IMR-90 (cell line): Measurements from ENCODE around the gene IGSF3. TPM values are rescaled to one million over a fixed set of nuclear protein-coding genes. Genes with fewer than 3 reads are reported as not detected.

Experiments
- ATAC-seq: fragments of 200-7000 bp; cut with Tn5 transposase; 2 replicates; pipeline ENCODE4 v1.9.1; 2020; ENCODE audit warnings: low read depth, mild to moderate bottlenecking, moderate library complexity
- BruUV-seq: library from RNA; stranded (reverse); fragments of 400-500 nt; replicated peaks from 2 replicates; lab custom pipeline; 2021; lab: Mats Ljungman, UMichigan
- CTCF ChIA-PET: fragments of 300-600 bp; formaldehyde crosslinking; extraction: SDS; loops from one replicate; lab custom pipeline; 2021; ENCODE audit warnings: antibody characterized with exemption; lab: Yijun Ruan, JAX
- POLR2A ChIA-PET: fragments of 300-600 bp; sonication (Branson Sonifier 250); formaldehyde crosslinking; loops from one replicate; lab custom pipeline; 2022; ENCODE audit warnings: antibody characterized with exemption; ENCODE audit not compliant: unreplicated experiment; lab: Charles Lee
- DNase-seq: peaks from one replicate; pipeline ENCODE4 v3.0.0; 2013
- H2AFZ ChIP-seq: replicated peaks from 2 replicates; pipeline ENCODE3; 2013; ENCODE audit warnings: low read length, mild to moderate bottlenecking; ENCODE audit not compliant: poor library complexity
- H2AK5ac ChIP-seq: 2 replicates; pipeline ENCODE4 v1.6.1; 2013; ENCODE audit warnings: low read depth, low read length, inconsistent platforms
- H2AK9ac ChIP-seq: replicated peaks from 2 replicates; pipeline ENCODE3; 2013; ENCODE audit warnings: mild to moderate bottlenecking, low read depth, low read length, moderate library complexity; ENCODE audit not compliant: poor library complexity
- H2BK120ac ChIP-seq: 2 replicates; pipeline ENCODE4 v1.6.1; 2013; ENCODE audit warnings: low read depth, low read length, inconsistent platforms
- H2BK15ac ChIP-seq: 3 replicates; pipeline ENCODE4 v1.6.1; 2013; ENCODE audit warnings: low read depth, low read length, inconsistent platforms
- H2BK20ac ChIP-seq: 2 replicates; pipeline ENCODE4 v1.6.1; 2013; ENCODE audit warnings: low read depth, mild to moderate bottlenecking, inconsistent platforms, low read length, moderate library complexity
- H2BK5ac ChIP-seq: 2 replicates; pipeline ENCODE4 v1.6.1; 2013; ENCODE audit warnings: mild to moderate bottlenecking, low read depth, low read length, inconsistent platforms; ENCODE audit not compliant: poor library complexity, severe bottlenecking
- H3K14ac ChIP-seq: replicated peaks from 2 replicates; pipeline ENCODE4 v1.6.1; 2013; ENCODE audit warnings: low read depth, low read length, inconsistent platforms
- H3K18ac ChIP-seq: 2 replicates; pipeline ENCODE4 v1.6.1; 2013; ENCODE audit warnings: low read depth, low read length, control low read depth
- H3K23ac ChIP-seq: 2 replicates; pipeline ENCODE4 v1.6.1; 2013; ENCODE audit warnings: low read depth, low read length, inconsistent platforms
- H3K27ac ChIP-seq: 2 replicates; pipeline ENCODE4 v1.5.1; 2013; ENCODE audit warnings: mild to moderate bottlenecking, control low read depth, low read length; ENCODE audit not compliant: insufficient read depth
- H3K27me3 ChIP-seq: 2 replicates; pipeline ENCODE4 v1.6.1; 2013; ENCODE audit warnings: low read length; ENCODE audit not compliant: control insufficient read depth, insufficient read depth
- H3K36me3 ChIP-seq: 2 replicates; pipeline ENCODE4 v1.6.1; 2013; ENCODE audit warnings: low read length, mixed read lengths; ENCODE audit not compliant: control insufficient read depth, insufficient read depth
- H3K4ac ChIP-seq: 2 replicates; pipeline ENCODE4 v1.6.1; 2013; ENCODE audit warnings: low read depth, low read length, inconsistent platforms
- H3K4me1 ChIP-seq: 2 replicates; pipeline ENCODE4 v1.6.1; 2013; ENCODE audit warnings: low read length, mixed read lengths; ENCODE audit not compliant: control insufficient read depth, insufficient read depth
- H3K4me2 ChIP-seq: 2 replicates; pipeline ENCODE4 v1.6.1; 2013; ENCODE audit warnings: low read depth, mild to moderate bottlenecking, control low read depth, low read length, moderate library complexity
- H3K4me3 ChIP-seq: 2 replicates; pipeline ENCODE4 v1.5.1; 2013; ENCODE audit warnings: low read depth, mild to moderate bottlenecking, control low read depth, low read length, moderate library complexity; ENCODE audit not compliant: insufficient read depth
- H3K56ac ChIP-seq: 2 replicates; pipeline ENCODE4 v1.6.1; 2013; ENCODE audit warnings: low read length, inconsistent platforms; ENCODE audit not compliant: insufficient read depth; ENCODE audit errors: extremely low read depth
- H3K79me1 ChIP-seq, 2 experiments: 2 replicates each; pipeline ENCODE4 v1.6.1; 2013; ENCODE audit warnings: low read length in 2 of 2, inconsistent platforms in 1 of 2, low read depth in 1 of 2
- H3K9ac ChIP-seq: 2 replicates; pipeline ENCODE4 v1.6.1; 2013; ENCODE audit warnings: low read depth, low read length, control low read depth
- H3K9me1 ChIP-seq: 2 replicates; pipeline ENCODE4 v1.6.1; 2013; ENCODE audit warnings: low read length, inconsistent platforms; ENCODE audit not compliant: insufficient read depth
- H3K9me3 ChIP-seq: 2 replicates; pipeline ENCODE4 v1.6.1; 2013; ENCODE audit warnings: low read length; ENCODE audit not compliant: control insufficient read depth, insufficient read depth
- H4K20me1 ChIP-seq: 2 replicates; pipeline ENCODE4 v1.6.1; 2013; ENCODE audit warnings: low read length, inconsistent platforms; ENCODE audit not compliant: insufficient read depth
- H4K5ac ChIP-seq: 2 replicates; pipeline ENCODE4 v1.6.1; 2013; ENCODE audit warnings: mild to moderate bottlenecking, low read depth, low read length, control low read depth
- H4K8ac ChIP-seq, 2 experiments: 2 replicates each; pipeline ENCODE4 v1.6.1; 2013; ENCODE audit warnings: low read depth in 2 of 2, low read length in 2 of 2, control low read depth in 1 of 2, inconsistent platforms in 1 of 2
- H4K91ac ChIP-seq: 2 replicates; pipeline ENCODE4 v1.6.1; 2013; ENCODE audit warnings: low read depth, low read length, inconsistent platforms; ENCODE audit not compliant: insufficient read depth
- BHLHE40 ChIP-seq: fragments of 150-350 bp; IDR thresholded peaks from 2 replicates; pipeline ENCODE4 v1.6.1; 2016; ENCODE audit warnings: mild to moderate bottlenecking, low read depth, low read length
- CEBPB ChIP-seq: IDR thresholded peaks from 2 replicates; pipeline ENCODE4 v1.6.1; 2012; ENCODE audit warnings: low read depth, low read length, improper control_type of control experiment
- CHD1 ChIP-seq: IDR thresholded peaks from 2 replicates; pipeline ENCODE4 v1.6.1; 2012; ENCODE audit warnings: low read depth, low read length, improper control_type of control experiment
- FOS ChIP-seq: fragments of 150-350 bp; IDR thresholded peaks from 2 replicates; pipeline ENCODE4 v1.6.1; 2016; ENCODE audit warnings: low read depth, low read length
- MAFK ChIP-seq: IDR thresholded peaks from 2 replicates; pipeline ENCODE4 v1.6.1; 2012; ENCODE audit warnings: low read depth, low read length, improper control_type of control experiment
- MAZ ChIP-seq: IDR thresholded peaks from 2 replicates; pipeline ENCODE4 v1.6.1; 2012; ENCODE audit warnings: low read depth, mild to moderate bottlenecking, low read length, improper control_type of control experiment, moderate library complexity, borderline replicate concordance
- MXI1 ChIP-seq: IDR thresholded peaks from 2 replicates; pipeline ENCODE4 v1.6.1; 2012; ENCODE audit warnings: low read depth, mild to moderate bottlenecking, low read length, moderate library complexity, borderline replicate concordance
- NFE2L2 ChIP-seq: fragments of 150-350 bp; IDR thresholded peaks from 2 replicates; pipeline ENCODE4 v1.6.1; 2016; ENCODE audit warnings: low read depth, mild to moderate bottlenecking, low read length
- POLR2A ChIP-seq: IDR thresholded peaks from 2 replicates; pipeline ENCODE4 v1.6.1; 2012; ENCODE audit warnings: mild to moderate bottlenecking, low read depth, low read length
- RAD21 ChIP-seq: IDR thresholded peaks from 2 replicates; pipeline ENCODE4 v1.6.1; 2012; ENCODE audit warnings: low read length, improper control_type of control experiment
- RCOR1 ChIP-seq: IDR thresholded peaks from 2 replicates; pipeline ENCODE4 v1.6.1; 2012; ENCODE audit warnings: mild to moderate bottlenecking, low read length, improper control_type of control experiment; ENCODE audit not compliant: insufficient replicate concordance
- RFX5 ChIP-seq: IDR thresholded peaks from 2 replicates; pipeline ENCODE4 v1.8.0; 2012; ENCODE audit warnings: low read depth, mild to moderate bottlenecking, low read length, moderate library complexity
- SMC3 ChIP-seq: fragments of 150-350 bp; IDR thresholded peaks from 2 replicates; pipeline ENCODE4 v1.6.1; 2016; ENCODE audit warnings: low read depth, mild to moderate bottlenecking, antibody characterized with exemption, low read length, moderate library complexity
- WGBS, 2 experiments: methylation state at CpG; one replicate each; pipeline versions ENCODE4 v1.1.5 to v1.1.7; 2013; ENCODE audit warnings: missing lambda C conversion rate in 2 of 2; ENCODE audit not compliant: insufficient read length in 1 of 2; ENCODE audit errors: extremely low coverage in 2 of 2; 5-methylcytosine and 5-hydroxymethylcytosine counted together
- dilution Hi-C: fragments of 300-500 bp; cut with HindIII; formaldehyde crosslinking; loops from one replicate; pipeline ENCODE4 v1.14.3; 2018; ENCODE audit warnings: low sequenced_read_pairs; ENCODE audit not compliant: unreplicated experiment
- in situ Hi-C: fragments of 300-500 bp; cut with MboI; formaldehyde crosslinking; loops from 3 replicates; pipeline ENCODE4 v1.14.3; 2019; ENCODE audit warnings: low sequenced_read_pairs, inconsistent platforms, mixed read lengths
- intact Hi-C: fragments of 100-400 bp; cut with micrococcal nuclease; formaldehyde crosslinking; loops from 2 replicates; pipeline ENCODE4 v1.10.0; 2022
- polyA plus RNA-seq, 3 experiments: library from polyadenylated mRNA; depleted of rRNA; stranded (reverse); fragments of >200 nt; gene quantifications; 2 replicates each; pipeline ENCODE4 v1.2.3, GENCODE V29; 2012; ENCODE audit warnings: low replicate concordance in 1 of 3
- total RNA-seq: library from RNA; depleted of rRNA; stranded (reverse); fragments of >200 nt; gene quantifications from 2 replicates; pipeline ENCODE4 v1.2.3, GENCODE V29; 2012
- TF ChIP-seq, protein P1 (sequence below): fragments of 150-350 bp; IDR thresholded peaks from 2 replicates; pipeline ENCODE4 v1.6.1; 2017; ENCODE audit warnings: mild to moderate bottlenecking, antibody characterized with exemption, low read length, low read depth
- TF ChIP-seq, protein P2 (sequence below): fragments of 150-350 bp; IDR thresholded peaks from 2 replicates; pipeline ENCODE4 v1.6.1; 2016; ENCODE audit warnings: low read depth, mild to moderate bottlenecking, low read length, moderate library complexity, borderline replicate concordance
- TF ChIP-seq, protein P3 (sequence below): conservative IDR thresholded peaks from 2 replicates; pipeline ENCODE4 v1.5.1; 2012; ENCODE audit warnings: mild to moderate bottlenecking, low read depth, low read length, improper control_type of control experiment

IGSF3 gene
- total and polyA plus RNA-seq, 2 of the 4 experiments (the other 2 are of a cell fraction), result under 0.01 to 0.02 TPM

DNA sequence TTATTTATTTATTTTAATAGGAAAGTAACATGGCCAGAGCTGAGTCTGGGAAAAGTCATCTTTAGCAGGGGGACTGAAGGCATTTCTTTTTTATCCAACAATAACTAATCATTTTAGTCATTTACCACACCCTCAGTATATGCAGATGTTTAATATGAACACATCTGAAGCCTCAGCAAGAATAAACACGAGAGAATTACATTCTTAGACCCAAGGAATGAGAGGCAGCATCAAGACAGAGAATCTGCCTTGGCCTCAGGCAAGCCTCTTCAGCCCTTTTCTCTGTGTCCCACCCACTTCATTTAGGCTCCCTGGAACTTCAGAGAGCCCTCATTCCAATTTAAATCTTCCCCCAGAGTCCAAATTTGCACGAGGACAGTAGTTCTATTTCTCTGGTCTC lies 17.0 kb upstream of the IGSF3 start:
- no TSS peak for BruUV-seq
- no peak for TF ChIP-seq SMC3
- TF ChIP-seq RCOR1, result no peak
- no peak for TF ChIP-seq MAZ
- no peak for TF ChIP-seq CEBPB
- no peak for TF ChIP-seq RAD21
- no peak for TF ChIP-seq RFX5
- TF ChIP-seq POLR2A, result no peak
- TF ChIP-seq BHLHE40, result no peak
- no peak for TF ChIP-seq NFE2L2
- TF ChIP-seq, protein P1, sequence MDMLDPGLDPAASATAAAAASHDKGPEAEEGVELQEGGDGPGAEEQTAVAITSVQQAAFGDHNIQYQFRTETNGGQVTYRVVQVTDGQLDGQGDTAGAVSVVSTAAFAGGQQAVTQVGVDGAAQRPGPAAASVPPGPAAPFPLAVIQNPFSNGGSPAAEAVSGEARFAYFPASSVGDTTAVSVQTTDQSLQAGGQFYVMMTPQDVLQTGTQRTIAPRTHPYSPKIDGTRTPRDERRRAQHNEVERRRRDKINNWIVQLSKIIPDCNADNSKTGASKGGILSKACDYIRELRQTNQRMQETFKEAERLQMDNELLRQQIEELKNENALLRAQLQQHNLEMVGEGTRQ, result no peak
- no peak for TF ChIP-seq CHD1
- no peak for TF ChIP-seq MAFK
- no peak for TF ChIP-seq MXI1
- no peak for TF ChIP-seq FOS
- TF ChIP-seq, protein P2, sequence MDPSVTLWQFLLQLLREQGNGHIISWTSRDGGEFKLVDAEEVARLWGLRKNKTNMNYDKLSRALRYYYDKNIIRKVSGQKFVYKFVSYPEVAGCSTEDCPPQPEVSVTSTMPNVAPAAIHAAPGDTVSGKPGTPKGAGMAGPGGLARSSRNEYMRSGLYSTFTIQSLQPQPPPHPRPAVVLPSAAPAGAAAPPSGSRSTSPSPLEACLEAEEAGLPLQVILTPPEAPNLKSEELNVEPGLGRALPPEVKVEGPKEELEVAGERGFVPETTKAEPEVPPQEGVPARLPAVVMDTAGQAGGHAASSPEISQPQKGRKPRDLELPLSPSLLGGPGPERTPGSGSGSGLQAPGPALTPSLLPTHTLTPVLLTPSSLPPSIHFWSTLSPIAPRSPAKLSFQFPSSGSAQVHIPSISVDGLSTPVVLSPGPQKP, result no peak
- TF ChIP-seq, protein P3, sequence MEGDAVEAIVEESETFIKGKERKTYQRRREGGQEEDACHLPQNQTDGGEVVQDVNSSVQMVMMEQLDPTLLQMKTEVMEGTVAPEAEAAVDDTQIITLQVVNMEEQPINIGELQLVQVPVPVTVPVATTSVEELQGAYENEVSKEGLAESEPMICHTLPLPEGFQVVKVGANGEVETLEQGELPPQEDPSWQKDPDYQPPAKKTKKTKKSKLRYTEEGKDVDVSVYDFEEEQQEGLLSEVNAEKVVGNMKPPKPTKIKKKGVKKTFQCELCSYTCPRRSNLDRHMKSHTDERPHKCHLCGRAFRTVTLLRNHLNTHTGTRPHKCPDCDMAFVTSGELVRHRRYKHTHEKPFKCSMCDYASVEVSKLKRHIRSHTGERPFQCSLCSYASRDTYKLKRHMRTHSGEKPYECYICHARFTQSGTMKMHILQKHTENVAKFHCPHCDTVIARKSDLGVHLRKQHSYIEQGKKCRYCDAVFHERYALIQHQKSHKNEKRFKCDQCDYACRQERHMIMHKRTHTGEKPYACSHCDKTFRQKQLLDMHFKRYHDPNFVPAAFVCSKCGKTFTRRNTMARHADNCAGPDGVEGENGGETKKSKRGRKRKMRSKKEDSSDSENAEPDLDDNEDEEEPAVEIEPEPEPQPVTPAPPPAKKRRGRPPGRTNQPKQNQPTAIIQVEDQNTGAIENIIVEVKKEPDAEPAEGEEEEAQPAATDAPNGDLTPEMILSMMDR, result no peak
- Histone ChIP-seq H2AK5ac (no peak overlapping the region), H3K79me1 (no peaks in the 10 kb centered on the region), H2BK20ac (no peak overlapping the region), H3K23ac (no peak overlapping the region), H3K9me1 (no peaks in the 10 kb centered on the region), H3K27ac (no peak overlapping the region), H2BK5ac (no peak overlapping the region), H2AFZ (no peak overlapping the region), H3K36me3 (no peaks in the 10 kb centered on the region), H3K9me3 (no peaks in the 10 kb centered on the region), H3K14ac (no peak overlapping the region), H2BK15ac (no peak overlapping the region), H3K18ac (no peak overlapping the region), H2BK120ac (no peak overlapping the region), H4K5ac (no peak overlapping the region), H2AK9ac (no peak overlapping the region), H3K4me2 (no peak overlapping the region), H4K91ac (no peak overlapping the region), H3K4ac (no peak overlapping the region), H3K4me1 (no peaks in the 10 kb centered on the region), H3K27me3 (no peaks in the 10 kb centered on the region), H3K9ac (no peak overlapping the region), H4K8ac (no peak overlapping the region), H3K56ac (no peak overlapping the region), H4K20me1 (no peaks in the 10 kb centered on the region), H3K4me3 (no peak overlapping the region)
- dilution Hi-C loops (no loop called here), intact Hi-C loops (no loop called here), in situ Hi-C loops (no loop called here)
- WGBS, 2 experiments, result no CpG with 5 or more reads among the region's 2 CpGs
- ATAC-seq, result no peak
- DNase-seq, result no peak
- ChIA-PET CTCF (no interaction called here), POLR2A (no interaction called here)
